WERI-Rb-1 (cell line): ENCODE results near the gene HS3ST3A1.
"Not testable (repeated sequence)": the region's sequence is repeated elsewhere in the genome, so short reads cannot be mapped to it uniquely, and the experiment has no call there.

Experiments used
- DNase-seq: peaks from one replicate; pipeline ENCODE4 v3.0.0-alpha.2; 2020
- H3K27ac ChIP-seq: fragments of 250-450 bp; sonication (Bioruptor Pico); 2 replicates; pipeline ENCODE4 v1.5.1; 2020; ENCODE audit warnings: mild to moderate bottlenecking, moderate library complexity
- H3K27me3 ChIP-seq: fragments of 250-450 bp; sonication (Bioruptor Pico); 2 replicates; pipeline ENCODE4 v1.5.1; 2021; ENCODE audit warnings: mild to moderate bottlenecking, low read depth, moderate library complexity; ENCODE audit not compliant: insufficient read depth, severe bottlenecking
- H3K36me3 ChIP-seq: fragments of 250-450 bp; sonication (Bioruptor Pico); 2 replicates; pipeline ENCODE4 v1.5.1; 2020; ENCODE audit warnings: mild to moderate bottlenecking, moderate library complexity
- H3K4me3 ChIP-seq: 2 replicates; pipeline ENCODE4 v1.5.1; 2011; ENCODE audit warnings: low read depth, mild to moderate bottlenecking, control low read depth, low read length
- H3K9me3 ChIP-seq: fragments of 250-450 bp; sonication (Bioruptor Pico); 2 replicates; pipeline ENCODE4 v1.5.1; 2021; ENCODE audit warnings: mild to moderate bottlenecking, moderate library complexity; ENCODE audit not compliant: severe bottlenecking
- TF ChIP-seq, protein P1 (sequence below): IDR thresholded peaks from 2 replicates; pipeline ENCODE4 v1.5.1; 2011; ENCODE audit warnings: low read depth, mild to moderate bottlenecking, control low read depth, inconsistent platforms, low read length

HS3ST3A1 gene

DNA sequence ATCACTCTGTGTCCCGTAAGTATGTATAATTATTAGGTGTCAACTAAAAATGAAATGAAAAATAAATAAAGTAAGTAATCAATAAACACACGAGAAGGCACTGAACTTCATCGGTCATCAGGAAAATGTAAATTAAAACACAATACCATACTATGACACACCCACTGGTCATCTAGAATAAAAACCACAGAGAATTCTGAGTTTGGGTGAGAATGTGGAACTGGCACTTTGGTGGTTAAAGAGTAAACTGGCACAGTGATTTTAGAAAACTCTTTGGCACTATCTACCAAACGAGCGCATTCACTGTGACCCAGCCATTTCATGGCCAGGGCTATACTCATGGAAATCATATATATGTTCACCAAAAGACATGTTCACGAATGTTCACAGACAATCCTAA is 98.2 kb downstream of the HS3ST3A1 start:
- H3K4me3 ChIP-seq: no peak overlapping the region
- H3K36me3 ChIP-seq: no peaks in the 10 kb centered on the region
- H3K9me3 ChIP-seq: no peaks in the 10 kb centered on the region
- H3K27ac ChIP-seq: no peak overlapping the region
- no peak for DNase-seq
- no peaks in the 10 kb centered on the region for H3K27me3 ChIP-seq
- TF ChIP-seq, protein P1, sequence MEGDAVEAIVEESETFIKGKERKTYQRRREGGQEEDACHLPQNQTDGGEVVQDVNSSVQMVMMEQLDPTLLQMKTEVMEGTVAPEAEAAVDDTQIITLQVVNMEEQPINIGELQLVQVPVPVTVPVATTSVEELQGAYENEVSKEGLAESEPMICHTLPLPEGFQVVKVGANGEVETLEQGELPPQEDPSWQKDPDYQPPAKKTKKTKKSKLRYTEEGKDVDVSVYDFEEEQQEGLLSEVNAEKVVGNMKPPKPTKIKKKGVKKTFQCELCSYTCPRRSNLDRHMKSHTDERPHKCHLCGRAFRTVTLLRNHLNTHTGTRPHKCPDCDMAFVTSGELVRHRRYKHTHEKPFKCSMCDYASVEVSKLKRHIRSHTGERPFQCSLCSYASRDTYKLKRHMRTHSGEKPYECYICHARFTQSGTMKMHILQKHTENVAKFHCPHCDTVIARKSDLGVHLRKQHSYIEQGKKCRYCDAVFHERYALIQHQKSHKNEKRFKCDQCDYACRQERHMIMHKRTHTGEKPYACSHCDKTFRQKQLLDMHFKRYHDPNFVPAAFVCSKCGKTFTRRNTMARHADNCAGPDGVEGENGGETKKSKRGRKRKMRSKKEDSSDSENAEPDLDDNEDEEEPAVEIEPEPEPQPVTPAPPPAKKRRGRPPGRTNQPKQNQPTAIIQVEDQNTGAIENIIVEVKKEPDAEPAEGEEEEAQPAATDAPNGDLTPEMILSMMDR: no peak

DNA sequence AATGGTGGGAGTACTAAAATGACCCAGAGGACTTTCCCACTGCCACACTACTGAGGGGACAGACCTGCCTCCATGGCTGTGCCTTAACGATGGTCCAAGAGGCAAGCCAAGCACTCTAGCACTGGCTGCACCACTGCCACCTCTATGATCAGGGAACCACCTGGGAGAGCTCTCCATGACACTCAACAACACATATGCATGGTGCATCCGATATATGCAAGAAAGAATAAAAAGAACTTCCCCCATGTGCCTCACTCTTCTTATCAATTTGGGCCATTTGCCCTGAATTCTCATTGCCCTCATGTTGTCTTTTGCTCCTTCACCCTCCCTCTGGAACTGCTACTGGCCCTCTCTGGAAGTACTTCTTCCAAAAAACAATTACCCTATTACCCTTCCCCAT is 99.5 kb downstream of the HS3ST3A1 start:
- no peaks in the 10 kb centered on the region for H3K27me3 ChIP-seq
- H3K27ac ChIP-seq: no peak overlapping the region
- TF ChIP-seq, protein P1: no peak
- no peak overlapping the region for H3K4me3 ChIP-seq
- no peaks in the 10 kb centered on the region for H3K9me3 ChIP-seq
- DNase-seq: no peak
- no peaks in the 10 kb centered on the region for H3K36me3 ChIP-seq

DNA sequence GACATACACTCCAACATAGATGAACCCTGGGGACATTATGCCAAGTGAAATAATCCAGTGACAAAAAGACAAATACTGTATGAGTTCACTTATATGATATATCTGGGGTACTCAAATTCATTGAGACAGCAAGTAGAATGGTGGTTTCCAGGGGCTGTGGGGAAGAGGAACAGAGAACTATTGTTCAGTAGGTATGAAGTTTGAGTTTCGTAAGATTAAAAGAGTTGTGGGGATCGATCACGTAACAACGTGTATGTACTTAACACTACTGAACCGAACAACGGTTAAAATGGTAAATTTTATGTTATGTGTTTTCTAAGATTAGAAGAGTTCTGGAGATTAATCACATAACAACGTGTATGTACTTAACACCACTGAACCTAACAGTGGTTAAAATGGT is 100.8 kb downstream of the HS3ST3A1 start:
- Histone ChIP-seq H3K36me3 (no peaks in the 10 kb centered on the region), H3K27me3 (no peaks in the 10 kb centered on the region), H3K4me3 (no peak overlapping the region), H3K27ac (no peak overlapping the region), H3K9me3 (no peaks in the 10 kb centered on the region)
- TF ChIP-seq, protein P1: no peak
- DNase-seq: no peak

DNA sequence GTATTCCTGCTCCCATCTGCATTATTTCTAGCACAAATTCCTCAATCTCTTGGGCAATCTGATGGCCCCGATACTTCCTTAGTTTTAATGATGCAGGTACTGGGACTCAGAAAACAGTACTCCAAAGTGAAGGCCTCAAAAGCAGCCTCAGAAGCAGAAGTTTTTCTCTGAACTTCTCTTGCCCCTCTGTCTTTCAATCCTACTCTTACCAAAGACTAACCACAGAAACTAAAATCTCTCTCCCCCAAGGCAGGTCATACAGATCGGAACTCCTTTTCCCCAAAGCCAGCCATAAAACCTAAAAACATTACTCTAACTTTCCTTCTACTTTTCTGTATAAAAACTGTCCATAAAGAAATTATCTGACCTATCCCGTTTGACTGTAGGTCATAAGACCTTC is 103.5 kb downstream of the HS3ST3A1 start:
- no peak overlapping the region for H3K4me3 ChIP-seq
- TF ChIP-seq, protein P1: no peak

DNA sequence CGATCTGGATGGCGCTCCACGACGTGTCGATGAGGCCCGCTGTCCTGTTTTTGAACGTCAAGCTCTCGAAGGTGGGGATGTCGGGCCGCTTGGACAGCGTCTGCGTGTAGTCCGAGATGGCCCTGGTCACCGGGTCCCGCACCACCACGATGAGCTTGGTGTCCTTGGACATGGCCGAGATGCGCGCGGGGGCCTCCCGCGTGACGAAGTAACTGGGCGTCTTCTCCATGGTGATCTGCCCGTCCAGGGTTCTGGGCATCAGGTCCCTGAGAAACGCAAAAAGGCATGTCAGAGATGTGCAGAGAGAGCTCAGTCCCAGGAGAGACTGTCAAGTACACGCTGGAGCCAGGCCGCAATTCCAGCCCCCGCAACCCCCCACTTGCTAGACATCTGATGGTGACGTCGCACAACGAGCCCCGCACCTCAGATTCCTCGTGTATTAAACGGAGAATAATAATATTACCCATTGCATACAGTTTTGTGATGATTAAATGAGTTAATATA is 105.1 kb downstream of the HS3ST3A1 start:
- not testable (repeated sequence) for DNase-seq, H3K4me3 ChIP-seq, H3K27ac ChIP-seq

More for the DNA sequence above, 103.5 kb downstream of the HS3ST3A1 start:
- H3K27ac ChIP-seq: no peak overlapping the region
- DNase-seq: no peak
- no peaks in the 10 kb centered on the region for H3K36me3 ChIP-seq
- H3K27me3 ChIP-seq: no peaks in the 10 kb centered on the region
- no peaks in the 10 kb centered on the region for H3K9me3 ChIP-seq

DNA sequence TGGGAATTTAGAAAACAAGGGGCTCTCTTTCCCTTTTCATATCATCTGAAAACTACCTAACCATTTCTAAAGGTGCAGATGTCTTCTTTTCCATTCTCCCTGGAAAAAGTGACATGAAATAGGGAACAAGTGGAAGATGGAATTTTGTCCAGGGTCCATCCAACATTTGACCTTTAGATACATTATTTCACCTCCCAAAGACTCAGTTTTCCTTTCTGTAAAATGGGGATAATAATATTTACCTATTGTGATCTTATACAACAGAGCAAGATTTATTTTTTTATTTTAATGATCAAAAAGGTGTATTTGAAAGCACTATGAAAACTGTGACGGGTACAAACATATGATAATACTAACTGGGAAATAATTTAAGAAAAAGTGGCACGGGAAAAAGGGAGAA is 106.3 kb downstream of the HS3ST3A1 start:
- Histone ChIP-seq H3K27me3 (no peaks in the 10 kb centered on the region), H3K27ac (no peak overlapping the region), H3K9me3 (no peaks in the 10 kb centered on the region), H3K4me3 (no peak overlapping the region), H3K36me3 (no peaks in the 10 kb centered on the region)
- TF ChIP-seq, protein P1: no peak
- no peak for DNase-seq

More for the DNA sequence above, 105.1 kb downstream of the HS3ST3A1 start:
- not testable (repeated sequence) for H3K36me3 ChIP-seq, H3K9me3 ChIP-seq, H3K27me3 ChIP-seq
